OCI-LY7 (cell line): ENCODE data around the gene VPS54. TPM values are rescaled to one million over a fixed set of nuclear protein-coding genes. Genes with fewer than 3 reads are reported as not detected.

Experiments
- BruUV-seq: library from RNA; stranded (reverse); fragments of 400-500 nt; replicated peaks from 2 replicates; lab custom pipeline; 2021; lab: Mats Ljungman, UMichigan
- CTCF ChIA-PET: fragments of 300-600 bp; sonication (Branson Sonifier 250); formaldehyde crosslinking; loops from one replicate; lab custom pipeline; 2022; ENCODE audit warnings: antibody characterized with exemption; ENCODE audit not compliant: unreplicated experiment; lab: Charles Lee
- POLR2A ChIA-PET: fragments of 300-600 bp; sonication (Branson Sonifier 250); formaldehyde crosslinking; loops from one replicate; lab custom pipeline; 2022; ENCODE audit warnings: antibody characterized with exemption; lab: Charles Lee
- DNase-seq: peaks from one replicate; pipeline ENCODE4 v3.0.0-alpha.2; 2015; ENCODE audit warnings: low spot score
- H2AFZ ChIP-seq: fragments of 200-600 bp; sonication (generic), shearing (Covaris generic); 2 replicates; pipeline ENCODE4 v1.6.1; 2014; ENCODE audit warnings: mild to moderate bottlenecking, antibody characterized with exemption, low read length, moderate library complexity
- H3K27ac ChIP-seq: fragments of 200-600 bp; sonication (generic); 2 replicates; pipeline ENCODE4 v1.5.1; 2014; ENCODE audit warnings: mixed run types, low read depth, mild to moderate bottlenecking, moderate library complexity, low read length, inconsistent platforms; ENCODE audit not compliant: poor library complexity, severe bottlenecking
- H3K36me3 ChIP-seq: fragments of 200-600 bp; sonication (generic); 2 replicates; pipeline ENCODE4 v1.6.1; 2014; ENCODE audit warnings: mild to moderate bottlenecking, antibody characterized with exemption, low read length, moderate library complexity, mixed read lengths; ENCODE audit not compliant: insufficient read depth
- H3K4me1 ChIP-seq: fragments of 200-600 bp; sonication (generic); 2 replicates; pipeline ENCODE4 v1.5.1; 2014; ENCODE audit warnings: mild to moderate bottlenecking, low read length; ENCODE audit not compliant: insufficient read depth, poor library complexity, severe bottlenecking
- H3K4me2 ChIP-seq: fragments of 200-600 bp; sonication (generic); 2 replicates; pipeline ENCODE4 v1.6.1; 2014; ENCODE audit warnings: mild to moderate bottlenecking, low read length
- H3K4me3 ChIP-seq: fragments of 200-600 bp; sonication (generic); 2 replicates; pipeline ENCODE4 v1.5.1; 2014; ENCODE audit warnings: mild to moderate bottlenecking, low read depth, low read length; ENCODE audit not compliant: poor library complexity, severe bottlenecking
- H3K79me2 ChIP-seq: fragments of 200-600 bp; sonication (generic); 2 replicates; pipeline ENCODE4 v1.6.1; 2016; ENCODE audit warnings: low read depth, mild to moderate bottlenecking, low read length, moderate library complexity, mixed read lengths; ENCODE audit not compliant: insufficient read depth
- H3K9me2 ChIP-seq: fragments of 200-600 bp; sonication (generic); 2 replicates; pipeline ENCODE4 v1.6.1; 2016; ENCODE audit warnings: mild to moderate bottlenecking, low read length, mixed read lengths; ENCODE audit not compliant: insufficient read depth
- H3K9me3 ChIP-seq: fragments of 200-600 bp; sonication (generic); 2 replicates; pipeline ENCODE4 v1.6.1; 2014; ENCODE audit warnings: mild to moderate bottlenecking, mixed run types, low read length, mixed read lengths
- H4K20me1 ChIP-seq: fragments of 200-600 bp; sonication (generic); 2 replicates; pipeline ENCODE4 v1.6.1; 2014; ENCODE audit warnings: mild to moderate bottlenecking, antibody characterized with exemption, low read length, moderate library complexity, mixed read lengths; ENCODE audit not compliant: insufficient read depth
- EZH2phosphoT487 ChIP-seq: fragments of 200-600 bp; sonication (generic); IDR thresholded peaks from 2 replicates; pipeline ENCODE4 v1.6.1; 2018; ENCODE audit warnings: low read depth, borderline replicate concordance, mild to moderate bottlenecking, mixed run types, antibody characterized with exemption, low read length, moderate library complexity, mixed read lengths
- intact Hi-C: fragments of 100-400 bp; cut with micrococcal nuclease; formaldehyde crosslinking; loops from one replicate; pipeline ENCODE4 v1.10.0; 2022; ENCODE audit not compliant: unreplicated experiment
- total RNA-seq, 2 experiments: library from RNA; depleted of rRNA in 1 of 2; stranded (reverse); fragments of >200 nt in 1 of 2; shearing (Covaris generic) in 1 of 2; gene quantifications; 2 replicates each; pipeline ENCODE4 v1.2.3, GENCODE V29; 2014 to 2022
- TF ChIP-seq, protein P1 (sequence below): fragments of 200-600 bp; sonication (generic); conservative IDR thresholded peaks from 2 replicates; pipeline ENCODE4 v1.5.1; 2014; ENCODE audit warnings: mild to moderate bottlenecking, antibody characterized with exemption, low read length, moderate library complexity, mixed read lengths

Gene VPS54
- total RNA-seq, 2 experiments from 2014 or later: 14.7 to 17.8 TPM

DNA sequence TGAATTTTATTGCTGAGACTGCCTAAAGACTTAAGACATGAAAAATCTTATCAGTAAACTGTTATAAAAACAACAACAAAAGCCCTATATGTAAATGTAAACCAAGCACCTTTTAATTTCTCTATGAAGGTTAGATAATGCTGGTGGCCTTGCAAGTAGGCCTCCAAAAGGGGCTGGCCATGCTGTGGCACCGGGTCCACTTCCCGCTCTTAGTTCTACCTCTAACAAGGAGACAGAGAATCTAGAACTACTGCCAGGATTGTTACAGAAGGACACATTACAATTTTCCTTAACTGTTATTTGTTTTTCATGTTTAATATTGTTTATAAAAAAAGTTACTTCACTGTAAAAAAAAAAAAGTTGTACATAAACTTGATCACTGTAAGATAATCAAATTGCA is 128.6 kb downstream of the VPS54 start:
- CTCF ChIA-PET: no interaction called here
- intact Hi-C loops: no loop called here
- no peak for DNase-seq

DNA sequence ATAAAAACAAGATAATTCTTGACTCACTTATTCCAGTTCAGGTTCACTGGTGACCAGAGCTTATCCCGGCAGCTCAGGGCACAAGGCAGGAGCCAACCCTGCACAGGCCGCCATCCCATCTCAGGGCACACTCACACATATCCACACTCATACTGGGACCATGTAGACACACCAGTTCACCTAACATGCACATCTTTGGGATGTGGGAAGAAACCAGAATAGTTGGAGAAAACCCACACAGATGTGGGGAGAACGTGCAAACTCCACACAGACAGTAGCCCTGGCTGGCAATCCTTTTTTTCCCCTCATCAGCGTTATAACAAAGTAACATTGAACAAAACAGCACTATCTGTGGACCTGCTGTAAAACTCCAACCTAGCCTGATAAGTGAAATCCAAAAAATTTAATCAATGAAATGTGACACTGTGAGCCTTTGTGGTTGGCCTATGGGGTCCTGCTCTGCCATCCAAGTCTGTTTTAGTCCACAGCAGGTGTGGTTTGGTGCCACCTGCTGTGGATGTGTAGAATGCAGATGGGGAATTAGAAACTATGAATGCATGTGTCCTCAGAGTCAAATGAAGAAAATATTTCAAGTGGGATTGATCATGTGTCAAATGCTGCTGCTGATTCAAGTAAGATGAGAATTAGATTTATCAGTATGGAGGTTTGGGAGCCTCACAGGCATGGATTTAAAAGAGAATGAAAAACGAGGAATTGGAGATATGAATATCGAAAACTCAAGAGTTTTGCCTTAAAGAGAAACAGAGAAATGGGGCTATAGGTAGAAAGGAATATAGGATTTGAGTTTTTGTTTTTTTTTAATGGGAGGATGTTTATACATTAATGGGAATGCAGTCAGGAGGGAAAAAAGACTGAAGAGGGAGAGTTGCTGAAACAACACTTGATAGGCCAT is 130.5 kb downstream of the VPS54 start:
- no peaks in the 10 kb centered on the region for H3K9me3 ChIP-seq
- intact Hi-C loops: loop anchor here (1.0 kb wide), 1 partner anchor 196 kb away; no protein-coding TSS in a partner anchor
- H3K4me3 ChIP-seq: no peak overlapping the region
- no peaks in the 10 kb centered on the region for H4K20me1 ChIP-seq
- no peaks in the 10 kb centered on the region for H3K4me1 ChIP-seq
- BruUV-seq: no TSS peak
- TF ChIP-seq, protein P1, sequence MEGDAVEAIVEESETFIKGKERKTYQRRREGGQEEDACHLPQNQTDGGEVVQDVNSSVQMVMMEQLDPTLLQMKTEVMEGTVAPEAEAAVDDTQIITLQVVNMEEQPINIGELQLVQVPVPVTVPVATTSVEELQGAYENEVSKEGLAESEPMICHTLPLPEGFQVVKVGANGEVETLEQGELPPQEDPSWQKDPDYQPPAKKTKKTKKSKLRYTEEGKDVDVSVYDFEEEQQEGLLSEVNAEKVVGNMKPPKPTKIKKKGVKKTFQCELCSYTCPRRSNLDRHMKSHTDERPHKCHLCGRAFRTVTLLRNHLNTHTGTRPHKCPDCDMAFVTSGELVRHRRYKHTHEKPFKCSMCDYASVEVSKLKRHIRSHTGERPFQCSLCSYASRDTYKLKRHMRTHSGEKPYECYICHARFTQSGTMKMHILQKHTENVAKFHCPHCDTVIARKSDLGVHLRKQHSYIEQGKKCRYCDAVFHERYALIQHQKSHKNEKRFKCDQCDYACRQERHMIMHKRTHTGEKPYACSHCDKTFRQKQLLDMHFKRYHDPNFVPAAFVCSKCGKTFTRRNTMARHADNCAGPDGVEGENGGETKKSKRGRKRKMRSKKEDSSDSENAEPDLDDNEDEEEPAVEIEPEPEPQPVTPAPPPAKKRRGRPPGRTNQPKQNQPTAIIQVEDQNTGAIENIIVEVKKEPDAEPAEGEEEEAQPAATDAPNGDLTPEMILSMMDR: peak; percentile 96
- no peak for TF ChIP-seq EZH2phosphoT487
- H3K9me2 ChIP-seq: no peaks in the 10 kb centered on the region
- no peak overlapping the region for H2AFZ ChIP-seq
- H3K27ac ChIP-seq: no peak overlapping the region
- peak; percentile 71 for DNase-seq
- H3K79me2 ChIP-seq: no peaks in the 10 kb centered on the region
- ChIA-PET CTCF (no interaction called here), POLR2A (no interaction called here)
- H3K4me2 ChIP-seq: no peak overlapping the region
- H3K36me3 ChIP-seq: peaks cover 97% of the 10 kb centered on the region

More for the DNA sequence above, 128.6 kb downstream of the VPS54 start:
- Histone ChIP-seq H2AFZ (no peak overlapping the region), H3K27ac (no peak overlapping the region), H3K4me2 (no peak overlapping the region), H3K9me3 (no peaks in the 10 kb centered on the region), H3K9me2 (no peaks in the 10 kb centered on the region), H4K20me1 (no peaks in the 10 kb centered on the region), H3K4me1 (no peaks in the 10 kb centered on the region), H3K36me3 (peaks cover 95% of the 10 kb centered on the region), H3K4me3 (no peak overlapping the region), H3K79me2 (no peaks in the 10 kb centered on the region)
- POLR2A ChIA-PET: interaction anchor here (0.6 to 1.1 kb wide), 3 partner anchors 9 to 560 kb away, joined by 3 to 4 read pairs (median 4); no protein-coding TSS in a partner anchor
- TF ChIP-seq EZH2phosphoT487: no peak
- TF ChIP-seq, protein P1: no peak
- no TSS peak for BruUV-seq

DNA sequence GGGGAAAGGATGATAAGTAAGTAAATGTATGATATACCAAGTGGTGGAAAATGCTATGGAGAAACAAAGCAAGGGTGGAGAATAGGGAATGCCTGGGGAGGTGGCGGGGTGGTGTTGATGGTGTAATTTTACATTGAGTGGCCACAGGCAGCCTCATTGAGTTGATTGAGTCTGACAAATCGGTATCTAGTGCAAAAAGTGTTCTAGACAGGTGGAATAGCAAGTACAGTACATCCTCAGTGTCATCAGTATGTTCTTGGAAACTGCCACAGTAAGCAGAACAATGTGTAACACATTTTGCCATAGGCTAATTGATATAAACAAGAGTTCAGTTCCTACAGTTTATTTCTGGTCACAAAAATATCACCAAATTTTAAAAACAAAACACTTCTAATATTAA is 131.2 kb downstream of the VPS54 start:
- Histone ChIP-seq H2AFZ (no peak overlapping the region), H4K20me1 (no peaks in the 10 kb centered on the region), H3K4me2 (no peak overlapping the region), H3K79me2 (no peaks in the 10 kb centered on the region), H3K4me3 (no peak overlapping the region), H3K36me3 (peaks cover 97% of the 10 kb centered on the region), H3K9me3 (no peaks in the 10 kb centered on the region), H3K9me2 (no peaks in the 10 kb centered on the region), H3K27ac (no peak overlapping the region), H3K4me1 (no peaks in the 10 kb centered on the region)
- no peak for DNase-seq
- ChIA-PET POLR2A (no interaction called here), CTCF (no interaction called here)
- no TSS peak for BruUV-seq
- intact Hi-C loops: no loop called here
- no peak for TF ChIP-seq EZH2phosphoT487
- TF ChIP-seq, protein P1: no peak
